T-helper 2 cell treated with Interferon-gamma antibody and Interleukin-4, amounts not matched to agents 5 μg/mL and 100 μg/mL, for 36 hours (primary cell): ENCODE data around the gene MUSK.
"Not testable (repeated sequence)": the region's sequence is repeated elsewhere in the genome, so short reads cannot be mapped to it uniquely, and the experiment has no call there.

Experiments used
- DNase-seq: peaks from one replicate; pipeline ENCODE4 v3.0.0; 2021; ENCODE audit warnings: low spot score
- H3K27ac Mint-ChIP-seq: one replicate; pipeline ENCODE4 v1.8.0; 2021; ENCODE audit warnings: mild to moderate bottlenecking, mixed read lengths
- H3K27me3 Mint-ChIP-seq: one replicate; pipeline ENCODE4 v1.8.0; 2021; ENCODE audit warnings: low read depth, mixed read lengths
- H3K36me3 Mint-ChIP-seq: one replicate; pipeline ENCODE4 v1.8.0; 2021; ENCODE audit warnings: low read depth, mixed read lengths
- H3K4me1 Mint-ChIP-seq: one replicate; pipeline ENCODE4 v1.8.0; 2021; ENCODE audit warnings: low read depth, mixed read lengths
- H3K4me3 Mint-ChIP-seq: one replicate; pipeline ENCODE4 v1.8.0; 2022; ENCODE audit warnings: mild to moderate bottlenecking, moderate library complexity, mixed read lengths
- H3K9me3 Mint-ChIP-seq: one replicate; pipeline ENCODE4 v1.8.0; 2021; ENCODE audit warnings: mixed read lengths

The MUSK gene

GRCh38 chr9:110762783-110763182 is 94.2 kb downstream of the MUSK start:
- no peak overlapping the region for H3K4me3 Mint-ChIP-seq
- no peaks in the 10 kb centered on the region for H3K4me1 Mint-ChIP-seq
- DNase-seq = no peak
- no peak overlapping the region for H3K27ac Mint-ChIP-seq
- H3K9me3 Mint-ChIP-seq = no peaks in the 10 kb centered on the region
- H3K36me3 Mint-ChIP-seq = no peaks in the 10 kb centered on the region
- H3K27me3 Mint-ChIP-seq = no peaks in the 10 kb centered on the region

- no peak for DNase-seq
- H3K27ac Mint-ChIP-seq = no peak overlapping the region
- no peaks in the 10 kb centered on the region for H3K36me3 Mint-ChIP-seq
- no peaks in the 10 kb centered on the region for H3K27me3 Mint-ChIP-seq
- no peaks in the 10 kb centered on the region for H3K4me1 Mint-ChIP-seq
- H3K9me3 Mint-ChIP-seq = no peaks in the 10 kb centered on the region
- H3K4me3 Mint-ChIP-seq = no peak overlapping the region
Measured at GRCh38 chr9:110763568-110763967, 95.0 kb downstream of the MUSK start.

- Mint-ChIP-seq H3K27ac (no peak overlapping the region), H3K4me3 (no peak overlapping the region)
Measured at GRCh38 chr9:110764006-110764405, 95.4 kb downstream of the MUSK start.

GRCh38 chr9:110765926-110766325 is 97.3 kb downstream of the MUSK start:
- Mint-ChIP-seq H3K27ac (no peak overlapping the region), H3K9me3 (no peaks in the 10 kb centered on the region), H3K4me3 (no peak overlapping the region), H3K27me3 (no peaks in the 10 kb centered on the region), H3K36me3 (no peaks in the 10 kb centered on the region), H3K4me1 (no peaks in the 10 kb centered on the region)
- DNase-seq = no peak

More at GRCh38 chr9:110764006-110764405, 95.4 kb downstream of the MUSK start:
- no peak for DNase-seq
- no peaks in the 10 kb centered on the region for H3K9me3 Mint-ChIP-seq
- H3K27me3 Mint-ChIP-seq = no peaks in the 10 kb centered on the region
- no peaks in the 10 kb centered on the region for H3K4me1 Mint-ChIP-seq
- H3K36me3 Mint-ChIP-seq = no peaks in the 10 kb centered on the region

- DNase-seq = no peak
- H3K4me3 Mint-ChIP-seq = no peak overlapping the region
- no peaks in the 10 kb centered on the region for H3K36me3 Mint-ChIP-seq
- H3K9me3 Mint-ChIP-seq = no peaks in the 10 kb centered on the region
- H3K27me3 Mint-ChIP-seq = no peaks in the 10 kb centered on the region
- no peaks in the 10 kb centered on the region for H3K4me1 Mint-ChIP-seq
- H3K27ac Mint-ChIP-seq = no peak overlapping the region
Measured at GRCh38 chr9:110767559-110768063, 99.0 kb downstream of the MUSK start.

GRCh38 chr9:110768886-110769285 is 100.3 kb downstream of the MUSK start:
- Mint-ChIP-seq H3K36me3 (no peaks in the 10 kb centered on the region), H3K9me3 (no peaks in the 10 kb centered on the region), H3K27me3 (no peaks in the 10 kb centered on the region), H3K27ac (no peak overlapping the region), H3K4me3 (no peak overlapping the region), H3K4me1 (no peaks in the 10 kb centered on the region)
- DNase-seq = no peak

GRCh38 chr9:110769667-110770066 is 101.1 kb downstream of the MUSK start:
- Mint-ChIP-seq H3K4me3 (no peak overlapping the region), H3K36me3 (no peaks in the 10 kb centered on the region), H3K4me1 (no peaks in the 10 kb centered on the region), H3K27me3 (no peaks in the 10 kb centered on the region), H3K9me3 (no peaks in the 10 kb centered on the region), H3K27ac (no peak overlapping the region)
- no peak for DNase-seq

GRCh38 chr9:110775724-110776123 is 107.1 kb downstream of the MUSK start:
- no peaks in the 10 kb centered on the region for H3K9me3 Mint-ChIP-seq
- no peaks in the 10 kb centered on the region for H3K27me3 Mint-ChIP-seq
- no peaks in the 10 kb centered on the region for H3K4me1 Mint-ChIP-seq
- no peak for DNase-seq
- no peaks in the 10 kb centered on the region for H3K36me3 Mint-ChIP-seq
- no peak overlapping the region for H3K4me3 Mint-ChIP-seq
- H3K27ac Mint-ChIP-seq = no peak overlapping the region

GRCh38 chr9:110776221-110776620 is 107.6 kb downstream of the MUSK start:
- Mint-ChIP-seq H3K27me3 (no peaks in the 10 kb centered on the region), H3K36me3 (no peaks in the 10 kb centered on the region), H3K27ac (no peak overlapping the region), H3K9me3 (no peaks in the 10 kb centered on the region), H3K4me1 (no peaks in the 10 kb centered on the region), H3K4me3 (no peak overlapping the region)
- no peak for DNase-seq

GRCh38 chr9:110777196-110777875 is 108.7 kb downstream of the MUSK start:
- H3K27ac Mint-ChIP-seq = no peak overlapping the region
- H3K36me3 Mint-ChIP-seq = no peaks in the 10 kb centered on the region

GRCh38 chr9:110777876-110778215 is 109.3 kb downstream of the MUSK start:
- Mint-ChIP-seq H3K36me3 (no peaks in the 10 kb centered on the region), H3K4me3 (no peak overlapping the region), H3K9me3 (no peaks in the 10 kb centered on the region), H3K27me3 (no peaks in the 10 kb centered on the region), H3K27ac (no peak overlapping the region), H3K4me1 (no peaks in the 10 kb centered on the region)
- DNase-seq = no peak

More at GRCh38 chr9:110777196-110777875, 108.7 kb downstream of the MUSK start:
- Mint-ChIP-seq H3K9me3 (no peaks in the 10 kb centered on the region), H3K4me1 (no peaks in the 10 kb centered on the region), H3K4me3 (no peak overlapping the region), H3K27me3 (no peaks in the 10 kb centered on the region)
- no peak for DNase-seq

- Mint-ChIP-seq H3K36me3 (no peaks in the 10 kb centered on the region), H3K4me3 (no peak overlapping the region), H3K27me3 (no peaks in the 10 kb centered on the region), H3K9me3 (no peaks in the 10 kb centered on the region), H3K27ac (no peak overlapping the region), H3K4me1 (no peaks in the 10 kb centered on the region)
- no peak for DNase-seq
Measured at GRCh38 chr9:110782701-110783100, 114.1 kb downstream of the MUSK start.

GRCh38 chr9:110784309-110784708 is 115.7 kb downstream of the MUSK start:
- Mint-ChIP-seq H3K27ac (no peak overlapping the region), H3K27me3 (no peaks in the 10 kb centered on the region), H3K4me1 (no peaks in the 10 kb centered on the region), H3K4me3 (no peak overlapping the region), H3K36me3 (no peaks in the 10 kb centered on the region), H3K9me3 (no peaks in the 10 kb centered on the region)
- DNase-seq = no peak

- no peaks in the 10 kb centered on the region for H3K9me3 Mint-ChIP-seq
- no peak overlapping the region for H3K27ac Mint-ChIP-seq
- H3K4me3 Mint-ChIP-seq = no peak overlapping the region
- H3K27me3 Mint-ChIP-seq = no peaks in the 10 kb centered on the region
- no peak for DNase-seq
- no peaks in the 10 kb centered on the region for H3K36me3 Mint-ChIP-seq
- no peaks in the 10 kb centered on the region for H3K4me1 Mint-ChIP-seq
Measured at GRCh38 chr9:110785166-110785565, 116.6 kb downstream of the MUSK start.

GRCh38 chr9:110788396-110788795 is 119.8 kb downstream of the MUSK start:
- H3K9me3 Mint-ChIP-seq, H3K27me3 Mint-ChIP-seq, H3K4me1 Mint-ChIP-seq, DNase-seq, H3K27ac Mint-ChIP-seq, H3K4me3 Mint-ChIP-seq, H3K36me3 Mint-ChIP-seq: not testable (repeated sequence)
